Suprapubic skin (tissue), 4 donors: ENCODE data around the gene PTPRN2.

Source experiments
- CTCF ChIP-seq, 2 donors: fragments of 200-600 bp in 1 of 2; fragments of 450-650 bp in 1 of 2; sonication (generic) in 1 of 2; IDR thresholded peaks; one replicate each; pipeline ENCODE4 v1.5.1; 2016 to 2019; ENCODE audit warnings: antibody characterized with exemption in 2 of 2, mild to moderate bottlenecking in 1 of 2, moderate library complexity in 1 of 2
- EP300 ChIP-seq: sonication (generic); formaldehyde crosslinking; IDR thresholded peaks from one replicate; pipeline ENCODE4 v1.6.1; 2017; ENCODE audit warnings: antibody characterized with exemption
- POLR2A ChIP-seq, 2 donors: fragments of 450-650 bp; IDR thresholded peaks; one replicate each; pipeline ENCODE4 v1.6.1; 2017; ENCODE audit warnings: antibody characterized with exemption in 2 of 2, mild to moderate bottlenecking in 2 of 2, moderate library complexity in 2 of 2
- POLR2AphosphoS5 ChIP-seq, 3 donors: sonication (generic); formaldehyde crosslinking; IDR thresholded peaks; one replicate each; pipeline ENCODE4 v1.6.1; 2017; ENCODE audit warnings: antibody characterized with exemption in 3 of 3

GRCh38 chr7:158037211-158037610 lies 550.4 kb downstream of the PTPRN2 start:
- TF ChIP-seq POLR2A (IDR thresholded peaks at IDR 0.05) (no peak), CTCF (IDR thresholded peaks at IDR 0.05) (no peak), POLR2AphosphoS5 (IDR thresholded peaks at IDR 0.05) (no peak), EP300 (no peak)
